Retinal pigment epithelial cell (primary cell): ENCODE data around the gene SEPHS2.

Source experiments
- DNase-seq: peaks from one replicate; pipeline ENCODE4 v3.0.0-alpha.2; 2010; ENCODE audit warnings: low read depth
- H3K4me3 ChIP-seq: 2 replicates; pipeline ENCODE4 v1.5.1; 2011; ENCODE audit warnings: mild to moderate bottlenecking, low read length, control low read depth, moderate library complexity
- TF ChIP-seq, protein P1 (sequence below): conservative IDR thresholded peaks from 2 replicates; pipeline ENCODE4 v1.5.1; 2011; ENCODE audit warnings: low read depth, low read length, control low read depth, inconsistent platforms

Gene SEPHS2

DNA sequence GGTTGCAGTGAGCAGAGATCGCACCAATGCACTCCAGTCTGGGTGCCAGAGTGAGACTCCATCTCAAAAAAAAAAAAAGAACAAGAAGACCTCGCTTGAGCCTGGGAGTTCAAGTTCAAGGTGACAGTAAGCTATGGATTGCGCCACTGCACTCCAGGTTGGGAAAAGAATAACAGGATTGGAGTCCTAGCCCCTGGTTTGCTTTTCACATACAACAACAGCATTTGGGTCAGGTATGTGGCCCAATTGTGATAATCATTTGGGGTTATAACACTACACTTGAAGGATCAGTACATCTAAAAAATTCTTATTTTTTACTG is 3.4 kb upstream of the SEPHS2 start:
- TF ChIP-seq, protein P1, sequence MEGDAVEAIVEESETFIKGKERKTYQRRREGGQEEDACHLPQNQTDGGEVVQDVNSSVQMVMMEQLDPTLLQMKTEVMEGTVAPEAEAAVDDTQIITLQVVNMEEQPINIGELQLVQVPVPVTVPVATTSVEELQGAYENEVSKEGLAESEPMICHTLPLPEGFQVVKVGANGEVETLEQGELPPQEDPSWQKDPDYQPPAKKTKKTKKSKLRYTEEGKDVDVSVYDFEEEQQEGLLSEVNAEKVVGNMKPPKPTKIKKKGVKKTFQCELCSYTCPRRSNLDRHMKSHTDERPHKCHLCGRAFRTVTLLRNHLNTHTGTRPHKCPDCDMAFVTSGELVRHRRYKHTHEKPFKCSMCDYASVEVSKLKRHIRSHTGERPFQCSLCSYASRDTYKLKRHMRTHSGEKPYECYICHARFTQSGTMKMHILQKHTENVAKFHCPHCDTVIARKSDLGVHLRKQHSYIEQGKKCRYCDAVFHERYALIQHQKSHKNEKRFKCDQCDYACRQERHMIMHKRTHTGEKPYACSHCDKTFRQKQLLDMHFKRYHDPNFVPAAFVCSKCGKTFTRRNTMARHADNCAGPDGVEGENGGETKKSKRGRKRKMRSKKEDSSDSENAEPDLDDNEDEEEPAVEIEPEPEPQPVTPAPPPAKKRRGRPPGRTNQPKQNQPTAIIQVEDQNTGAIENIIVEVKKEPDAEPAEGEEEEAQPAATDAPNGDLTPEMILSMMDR: no peak
- no peak for DNase-seq
- H3K4me3 ChIP-seq: no peak overlapping the region

DNA sequence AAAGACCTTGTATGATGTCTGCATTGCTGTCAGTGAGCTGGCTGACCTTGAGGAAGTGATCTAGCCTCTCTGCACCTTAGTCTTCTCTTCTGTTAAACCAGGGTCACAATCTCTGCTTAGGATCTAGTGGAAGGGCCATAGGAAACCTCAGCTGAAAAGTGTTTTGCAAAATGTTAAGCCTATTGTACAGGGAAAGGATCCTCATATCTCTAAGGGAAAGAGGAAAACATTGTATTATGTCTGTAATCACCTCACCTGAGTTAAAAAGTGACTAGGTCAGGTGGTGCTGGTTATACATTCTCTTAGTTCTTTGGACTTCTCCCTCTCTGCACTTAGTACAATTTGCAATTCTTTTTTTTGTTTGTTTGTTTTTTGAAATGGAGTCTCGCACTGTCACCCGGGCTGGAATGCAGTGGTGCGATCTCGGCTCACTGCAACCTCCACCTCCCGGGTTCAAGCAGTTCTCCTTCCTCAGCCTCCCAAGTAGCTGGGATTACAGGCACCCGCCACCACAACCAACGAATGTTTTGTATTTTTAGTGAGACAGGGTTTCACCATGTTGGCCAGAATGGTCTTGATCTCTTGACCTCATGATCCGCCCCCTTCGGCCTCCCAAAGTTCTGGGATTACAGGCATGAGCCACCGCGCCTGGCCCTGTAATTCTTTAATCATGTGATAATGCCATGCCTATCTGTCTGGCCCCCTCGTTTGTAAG is 2.0 kb upstream of the SEPHS2 start:
- DNase-seq: no peak
- no peak overlapping the region for H3K4me3 ChIP-seq
- TF ChIP-seq, protein P1: no peak

DNA sequence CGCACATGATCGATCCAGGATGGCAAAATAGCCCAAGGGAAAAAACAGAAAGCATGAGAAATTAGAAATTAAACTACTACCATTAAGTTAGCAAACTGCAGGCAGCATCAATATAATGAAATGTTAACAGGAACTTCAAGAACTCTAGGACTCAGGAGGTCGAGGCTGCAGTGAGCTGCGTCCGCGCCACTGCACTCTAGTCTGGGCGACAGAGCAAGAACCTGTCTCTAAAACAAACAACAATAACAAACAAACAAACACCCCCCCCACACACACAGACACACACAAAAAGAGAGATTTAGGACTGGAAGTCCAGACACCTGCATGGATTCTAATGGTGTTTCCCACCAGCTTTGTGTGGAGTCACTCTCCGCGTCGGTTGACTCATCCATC is 525 bp upstream of the SEPHS2 start:
- TF ChIP-seq, protein P1: no peak
- peak overlapping the region; percentile 67 for H3K4me3 ChIP-seq
- DNase-seq: no peak

DNA sequence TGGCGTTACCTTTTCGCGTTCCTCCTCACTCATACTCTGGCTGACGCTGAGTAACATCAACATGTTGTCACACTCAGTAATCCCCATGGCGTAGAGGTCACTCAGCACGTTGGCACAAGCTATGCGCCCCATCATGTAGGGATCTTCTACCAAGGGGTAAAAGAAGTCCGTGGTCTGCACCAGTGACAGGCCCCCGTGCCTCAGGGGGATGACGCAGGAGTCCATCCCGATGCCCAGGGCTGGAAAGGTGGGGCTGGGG is 596 bp downstream of the SEPHS2 start:
- TF ChIP-seq, protein P1: no peak
- DNase-seq: no peak
- H3K4me3 ChIP-seq: peak overlapping the region; percentile 67

DNA sequence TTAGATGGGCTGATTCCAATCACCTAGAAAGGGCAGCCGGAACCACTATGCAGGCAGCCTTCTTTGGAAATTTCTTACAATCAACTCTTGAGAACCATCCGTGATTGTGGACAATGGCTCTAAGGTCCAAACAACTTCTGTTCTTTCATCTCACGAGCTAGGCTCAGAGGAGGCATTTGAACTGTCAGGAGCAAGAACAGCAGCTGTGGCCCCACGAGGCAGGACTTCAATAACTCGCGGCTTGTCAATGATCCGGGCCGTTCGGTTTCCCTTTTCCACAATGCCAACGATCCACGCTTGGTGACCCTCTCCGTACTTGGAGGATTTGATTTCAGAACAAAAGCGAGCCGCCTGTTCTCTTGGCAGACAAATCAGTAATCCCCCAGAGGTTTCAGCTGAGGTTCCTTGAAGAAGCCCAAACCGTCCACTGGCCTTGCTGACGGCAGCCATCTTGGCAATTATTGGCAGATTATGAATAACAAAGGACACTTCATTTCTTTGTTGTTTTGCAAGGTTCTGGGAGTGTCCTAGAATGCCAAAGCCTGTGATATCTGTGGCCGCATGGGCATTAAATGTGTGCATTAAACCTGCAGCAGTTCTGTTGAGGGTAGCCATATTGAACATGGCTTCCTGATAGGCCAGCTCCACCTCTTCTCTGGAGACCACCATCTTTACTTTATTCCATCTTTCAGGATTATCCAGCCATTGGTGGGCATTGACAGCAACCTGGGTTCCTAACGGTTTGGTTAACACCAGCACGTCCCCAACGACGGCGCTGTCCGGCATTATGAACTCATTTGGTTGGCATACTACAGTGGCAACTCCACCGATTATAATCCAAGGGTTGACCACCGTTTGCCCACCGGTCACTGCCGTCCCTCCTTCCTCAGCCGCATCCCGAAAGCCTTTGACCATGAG is 1.2 kb downstream of the SEPHS2 start:
- TF ChIP-seq, protein P1: no peak
- DNase-seq: no peak
- peak overlapping the region; percentile 67 for H3K4me3 ChIP-seq

DNA sequence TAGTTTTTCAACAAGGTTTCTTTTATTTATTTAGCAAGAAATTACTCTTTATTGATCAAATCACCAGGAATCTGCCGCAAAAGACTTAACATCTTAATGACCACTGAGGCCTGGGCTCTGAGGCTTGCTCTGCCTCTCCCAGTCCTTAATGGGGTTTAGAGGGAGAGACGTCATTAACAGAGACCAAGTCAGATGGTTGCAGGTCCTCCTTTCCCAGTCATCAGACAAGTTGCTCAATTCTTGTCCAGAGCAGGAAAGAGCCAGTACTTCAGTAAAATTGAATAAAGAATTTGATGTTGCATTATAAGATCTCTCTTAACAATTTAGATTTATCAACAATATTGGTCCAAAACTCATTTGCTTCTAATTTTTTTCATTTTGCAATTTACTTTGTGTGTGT is 2.0 kb downstream of the SEPHS2 start:
- DNase-seq: no peak
- H3K4me3 ChIP-seq: no peak overlapping the region

More for the DNA sequence above, 2.0 kb downstream of the SEPHS2 start:
- TF ChIP-seq, protein P1: no peak
